Cardiac muscle cell (in vitro differentiated cells and primary cell): ENCODE measurements around the gene HSDL1. TPM values are rescaled to one million over a fixed set of nuclear protein-coding genes. Genes with fewer than 3 reads are reported as not detected.

Experiments used
- DNase-seq, 2 donors: peaks; one replicate each; pipeline versions ENCODE4 v3.0.0 to v3.0.0-alpha.2; 2010 to 2017; ENCODE audit warnings: low read depth in 1 of 2, low spot score in 1 of 2
- H3K27ac ChIP-seq: fragments of 200-600 bp; sonication (generic); 2 replicates; pipeline ENCODE4 v1.5.1; 2016
- H3K27me3 ChIP-seq: fragments of 200-600 bp; sonication (generic); 2 replicates; pipeline ENCODE4 v1.6.0; 2016; ENCODE audit warnings: control low read depth
- H3K36me3 ChIP-seq: fragments of 200-600 bp; sonication (generic); 2 replicates; pipeline ENCODE4 v1.5.1; 2016; ENCODE audit warnings: control low read depth
- H3K4me1 ChIP-seq: fragments of 200-600 bp; sonication (generic); 2 replicates; pipeline ENCODE4 v1.8.1; 2017; ENCODE audit warnings: low read depth, mild to moderate bottlenecking, mixed run types
- H3K4me3 ChIP-seq: fragments of 200-600 bp; sonication (generic); 2 replicates; pipeline ENCODE4 v1.5.1; 2016; ENCODE audit warnings: mild to moderate bottlenecking
- H3K9me3 ChIP-seq: fragments of 200-600 bp; sonication (generic); 2 replicates; pipeline ENCODE4 v1.5.1; 2017; ENCODE audit warnings: low read depth, mild to moderate bottlenecking, control low read depth
- polyA plus RNA-seq: library from polyadenylated mRNA; unstranded; fragments of >200 nt; fragmentation: Nextera tagmentation; extraction: Ambion mirVana; gene quantifications from 2 replicates; pipeline ENCODE4 v1.2.1, GENCODE V29; 2016
- total RNA-seq: library from RNA; depleted of rRNA; stranded (reverse); fragments of >200 nt; gene quantifications from 2 replicates; pipeline ENCODE4 v1.2.3, GENCODE V29; 2016
- TF ChIP-seq, protein P1 (sequence below): IDR thresholded peaks from 2 replicates; pipeline ENCODE4 v1.5.1; 2012; ENCODE audit warnings: low read depth, mild to moderate bottlenecking, low read length

Gene HSDL1
- total and polyA plus RNA-seq, 2 experiments from 2014 or later: 51.7 to 60.0 TPM

GRCh38 chr16:84178146-84178765, 33.3 kb upstream of the HSDL1 start:
- no peaks in the 10 kb centered on the region for H3K27me3 ChIP-seq
- TF ChIP-seq, protein P1, sequence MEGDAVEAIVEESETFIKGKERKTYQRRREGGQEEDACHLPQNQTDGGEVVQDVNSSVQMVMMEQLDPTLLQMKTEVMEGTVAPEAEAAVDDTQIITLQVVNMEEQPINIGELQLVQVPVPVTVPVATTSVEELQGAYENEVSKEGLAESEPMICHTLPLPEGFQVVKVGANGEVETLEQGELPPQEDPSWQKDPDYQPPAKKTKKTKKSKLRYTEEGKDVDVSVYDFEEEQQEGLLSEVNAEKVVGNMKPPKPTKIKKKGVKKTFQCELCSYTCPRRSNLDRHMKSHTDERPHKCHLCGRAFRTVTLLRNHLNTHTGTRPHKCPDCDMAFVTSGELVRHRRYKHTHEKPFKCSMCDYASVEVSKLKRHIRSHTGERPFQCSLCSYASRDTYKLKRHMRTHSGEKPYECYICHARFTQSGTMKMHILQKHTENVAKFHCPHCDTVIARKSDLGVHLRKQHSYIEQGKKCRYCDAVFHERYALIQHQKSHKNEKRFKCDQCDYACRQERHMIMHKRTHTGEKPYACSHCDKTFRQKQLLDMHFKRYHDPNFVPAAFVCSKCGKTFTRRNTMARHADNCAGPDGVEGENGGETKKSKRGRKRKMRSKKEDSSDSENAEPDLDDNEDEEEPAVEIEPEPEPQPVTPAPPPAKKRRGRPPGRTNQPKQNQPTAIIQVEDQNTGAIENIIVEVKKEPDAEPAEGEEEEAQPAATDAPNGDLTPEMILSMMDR: no peak
- H3K27ac ChIP-seq: no peak overlapping the region
- H3K4me3 ChIP-seq: no peak overlapping the region
- H3K9me3 ChIP-seq: no peaks in the 10 kb centered on the region
- no peak for DNase-seq
- no peaks in the 10 kb centered on the region for H3K4me1 ChIP-seq
- H3K36me3 ChIP-seq: peaks cover 11% of the 10 kb centered on the region

DNA sequence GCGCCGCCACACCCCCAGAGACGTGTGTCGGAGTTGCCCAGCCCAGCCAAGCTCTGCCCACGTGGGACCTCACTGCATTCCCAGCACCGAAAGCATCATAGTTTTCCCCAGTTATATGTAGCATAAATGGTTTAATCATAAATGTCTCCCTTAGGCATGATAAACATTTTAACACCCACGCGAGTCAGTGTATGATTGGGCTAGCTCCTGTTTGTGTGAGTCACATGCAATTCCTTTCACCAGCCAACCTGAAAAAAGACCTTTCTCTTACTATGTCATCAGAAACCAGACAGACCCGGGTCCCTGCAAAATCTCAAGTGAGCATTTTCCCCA, 32.7 kb upstream of the HSDL1 start:
- DNase-seq: peak in 1 of 2 donors; percentile 39
- Histone ChIP-seq H3K4me1 (no peaks in the 10 kb centered on the region), H3K27ac (no peak overlapping the region), H3K27me3 (no peaks in the 10 kb centered on the region), H3K4me3 (no peak overlapping the region), H3K9me3 (no peaks in the 10 kb centered on the region), H3K36me3 (peaks cover 11% of the 10 kb centered on the region)
- TF ChIP-seq, protein P1: no peak

DNA sequence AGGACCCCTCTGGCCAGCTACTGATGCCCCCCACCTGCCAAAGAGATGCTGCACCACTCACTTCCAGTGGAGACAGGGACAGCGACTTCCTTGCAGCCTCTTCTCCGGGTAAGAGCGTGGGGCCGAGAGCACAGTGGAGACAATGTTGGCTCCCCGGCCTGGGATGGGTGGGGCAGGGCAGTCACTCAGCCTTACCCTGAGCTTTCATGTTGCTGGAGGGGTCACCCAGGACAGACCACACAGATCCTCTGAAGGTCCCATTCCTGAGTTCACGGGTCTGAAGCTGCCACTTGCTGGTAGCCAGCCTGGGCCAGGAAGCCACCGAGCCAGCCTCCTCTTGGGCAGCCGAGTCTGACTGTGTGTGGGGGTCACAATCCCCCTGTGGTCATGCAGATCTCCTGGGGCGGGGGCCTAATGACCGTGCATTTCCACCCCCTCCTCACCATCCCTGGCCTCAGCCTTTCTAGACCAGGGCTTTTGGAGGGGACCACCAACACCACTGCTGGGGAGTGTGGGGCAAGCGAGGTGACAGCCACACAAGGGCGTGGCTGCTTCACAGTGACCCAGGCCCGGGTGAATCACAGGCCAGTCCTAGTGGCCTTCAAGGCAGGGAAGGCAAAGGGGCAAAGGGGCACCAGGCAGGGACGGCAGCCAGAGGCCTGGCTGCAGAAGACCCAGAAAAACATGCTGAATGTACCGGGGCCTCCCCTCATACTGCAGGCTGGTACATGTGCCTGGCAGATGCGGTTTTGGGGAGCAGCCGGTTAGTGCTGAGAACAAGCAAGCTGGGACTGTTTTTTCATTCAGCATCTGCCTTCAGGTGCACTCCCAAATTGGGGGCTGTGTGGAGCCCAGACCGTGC, 31.4 kb upstream of the HSDL1 start:
- no peaks in the 10 kb centered on the region for H3K9me3 ChIP-seq
- TF ChIP-seq, protein P1: no peak
- H3K4me3 ChIP-seq: no peak overlapping the region
- DNase-seq: no peak
- H3K4me1 ChIP-seq: no peaks in the 10 kb centered on the region
- H3K27me3 ChIP-seq: no peaks in the 10 kb centered on the region
- peaks cover 3% of the 10 kb centered on the region for H3K36me3 ChIP-seq
- H3K27ac ChIP-seq: no peak overlapping the region

DNA sequence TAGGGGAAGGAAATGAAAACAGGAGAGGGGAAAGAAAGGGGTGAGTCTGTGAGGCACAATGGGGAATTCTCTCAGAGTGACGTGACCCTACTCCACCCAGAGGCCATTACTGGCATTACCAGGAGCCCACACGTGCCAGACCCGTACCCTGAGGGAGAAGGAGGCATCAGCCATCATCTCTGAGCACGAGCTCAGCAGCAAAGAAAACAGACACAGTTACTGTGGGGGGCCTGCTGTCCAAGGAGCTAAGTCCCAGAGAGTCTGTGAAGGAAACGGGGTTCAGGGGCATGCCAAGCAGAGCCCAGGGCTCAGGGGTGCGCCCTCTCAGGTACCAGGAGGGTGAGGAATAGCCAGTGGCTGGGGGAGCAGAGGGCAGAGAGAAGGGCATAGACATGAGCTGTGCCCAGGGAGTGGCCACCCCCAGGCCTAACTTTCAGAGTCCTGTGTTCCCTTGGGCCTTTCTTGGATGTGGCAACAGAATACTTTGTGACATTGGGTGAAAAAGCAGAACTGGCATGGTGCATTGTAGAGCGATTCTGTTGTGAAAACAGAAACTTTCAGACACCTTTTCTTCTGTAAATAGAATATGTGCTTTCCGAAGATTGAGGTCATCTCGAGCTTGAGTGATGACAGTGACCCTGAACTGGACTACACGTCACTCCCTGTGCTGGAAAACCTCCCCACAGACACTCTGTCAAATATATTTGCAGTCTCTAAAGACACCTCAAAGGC, 30.5 kb upstream of the HSDL1 start:
- no peaks in the 10 kb centered on the region for H3K4me1 ChIP-seq
- H3K4me3 ChIP-seq: no peak overlapping the region
- H3K36me3 ChIP-seq: peaks cover 3% of the 10 kb centered on the region
- H3K9me3 ChIP-seq: no peaks in the 10 kb centered on the region
- H3K27ac ChIP-seq: no peak overlapping the region
- peak in 1 of 2 donors; percentile 74 for DNase-seq
- H3K27me3 ChIP-seq: no peaks in the 10 kb centered on the region
- TF ChIP-seq, protein P1: no peak

DNA sequence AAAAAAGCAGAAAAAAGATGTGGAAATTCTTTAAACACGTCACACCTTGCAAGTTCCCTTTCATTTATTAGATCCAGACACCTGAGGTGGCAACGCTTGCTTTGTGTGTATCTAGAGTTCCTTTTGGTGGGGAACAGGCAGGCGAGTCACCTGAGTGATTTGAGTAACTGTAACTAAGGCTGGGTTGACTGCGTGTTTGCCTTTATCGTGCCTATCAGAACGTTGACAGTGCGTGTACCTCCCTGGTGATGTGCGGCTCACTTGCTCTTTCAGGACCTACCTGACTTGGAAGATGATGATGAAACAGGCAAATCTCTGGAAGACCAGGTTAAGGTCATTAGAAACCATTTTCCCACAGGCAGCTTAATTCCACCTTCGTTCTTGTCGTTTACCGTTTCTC, 29.4 kb upstream of the HSDL1 start:
- Histone ChIP-seq H3K36me3 (peaks cover 3% of the 10 kb centered on the region), H3K4me1 (no peaks in the 10 kb centered on the region), H3K9me3 (no peaks in the 10 kb centered on the region), H3K27me3 (no peaks in the 10 kb centered on the region), H3K4me3 (no peak overlapping the region), H3K27ac (no peak overlapping the region)
- TF ChIP-seq, protein P1: no peak
- DNase-seq: no peak
